GOT3 (cell line): ENCODE measurements around the gene ZDHHC9.

Source experiments
- DNase-seq: peaks from one replicate; lab custom pipeline; 2025; ENCODE audit warnings: mixed read lengths; lab: John Stamatoyannopoulos, UW

ZDHHC9 gene

DNA sequence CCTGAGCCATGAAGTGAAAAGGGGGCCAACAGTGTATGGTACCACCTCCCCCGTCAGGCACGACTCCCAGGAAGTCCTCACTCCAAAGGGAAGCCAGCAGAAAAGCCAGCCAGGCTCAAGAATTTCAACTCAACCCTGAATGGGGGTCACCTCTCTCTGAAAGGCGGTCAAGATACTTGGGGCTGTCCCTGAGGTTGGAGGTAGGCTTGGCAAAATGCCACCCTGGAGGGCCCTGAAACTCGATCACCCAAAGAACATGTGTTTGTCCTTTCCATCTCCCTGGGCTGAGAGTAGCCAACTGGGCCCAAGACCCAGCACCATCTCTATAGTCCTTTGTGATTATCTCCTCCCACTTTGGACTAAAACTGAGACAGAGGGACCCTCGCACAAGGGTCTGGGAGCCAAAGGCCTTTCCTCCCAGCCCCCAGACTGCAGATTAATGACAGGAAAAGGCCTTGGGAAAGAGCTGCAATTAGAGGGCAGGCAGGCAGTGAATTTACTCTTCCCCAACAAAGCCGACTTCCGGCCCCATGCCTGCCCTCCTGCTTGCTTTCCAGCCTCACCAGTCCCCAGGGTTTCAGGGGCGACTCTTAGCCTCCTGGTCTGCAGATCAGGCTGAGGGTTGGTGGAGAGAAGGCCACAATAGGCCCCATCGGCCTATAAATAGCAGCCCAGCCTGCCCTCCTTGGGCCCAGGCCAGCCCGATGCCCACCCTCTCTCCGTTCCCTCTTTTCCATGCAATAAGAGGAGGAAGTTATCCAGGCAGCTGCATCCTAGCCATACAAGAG is 58.3 kb downstream of the ZDHHC9 start:
- DNase-seq = no peak

- DNase-seq = no peak
Observed at GRCh38 chrX:129784371-129784770, 59.3 kb downstream of the ZDHHC9 start.

- no peak for DNase-seq
Observed at GRCh38 chrX:129783291-129783713, 60.4 kb downstream of the ZDHHC9 start.

DNA sequence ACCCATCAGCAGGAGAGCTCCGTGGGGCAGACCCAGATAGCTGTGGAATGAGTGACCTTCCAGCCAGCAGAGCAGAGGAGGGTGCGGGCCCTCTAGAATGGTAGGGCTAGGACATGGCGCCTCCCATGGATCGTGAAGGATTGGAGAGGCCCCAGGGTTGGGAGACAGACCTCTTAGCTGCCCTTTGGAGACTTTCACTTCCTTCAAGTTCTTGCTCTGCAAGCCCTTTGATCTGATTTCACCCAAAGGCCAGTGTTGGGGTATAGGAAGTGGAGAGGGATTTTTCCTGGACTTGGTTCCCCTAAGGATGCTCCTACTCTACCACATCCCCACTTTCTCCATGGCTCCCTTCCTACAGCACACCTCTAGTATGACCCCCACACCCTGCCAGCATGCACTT is 61.0 kb downstream of the ZDHHC9 start:
- no peak for DNase-seq

DNA sequence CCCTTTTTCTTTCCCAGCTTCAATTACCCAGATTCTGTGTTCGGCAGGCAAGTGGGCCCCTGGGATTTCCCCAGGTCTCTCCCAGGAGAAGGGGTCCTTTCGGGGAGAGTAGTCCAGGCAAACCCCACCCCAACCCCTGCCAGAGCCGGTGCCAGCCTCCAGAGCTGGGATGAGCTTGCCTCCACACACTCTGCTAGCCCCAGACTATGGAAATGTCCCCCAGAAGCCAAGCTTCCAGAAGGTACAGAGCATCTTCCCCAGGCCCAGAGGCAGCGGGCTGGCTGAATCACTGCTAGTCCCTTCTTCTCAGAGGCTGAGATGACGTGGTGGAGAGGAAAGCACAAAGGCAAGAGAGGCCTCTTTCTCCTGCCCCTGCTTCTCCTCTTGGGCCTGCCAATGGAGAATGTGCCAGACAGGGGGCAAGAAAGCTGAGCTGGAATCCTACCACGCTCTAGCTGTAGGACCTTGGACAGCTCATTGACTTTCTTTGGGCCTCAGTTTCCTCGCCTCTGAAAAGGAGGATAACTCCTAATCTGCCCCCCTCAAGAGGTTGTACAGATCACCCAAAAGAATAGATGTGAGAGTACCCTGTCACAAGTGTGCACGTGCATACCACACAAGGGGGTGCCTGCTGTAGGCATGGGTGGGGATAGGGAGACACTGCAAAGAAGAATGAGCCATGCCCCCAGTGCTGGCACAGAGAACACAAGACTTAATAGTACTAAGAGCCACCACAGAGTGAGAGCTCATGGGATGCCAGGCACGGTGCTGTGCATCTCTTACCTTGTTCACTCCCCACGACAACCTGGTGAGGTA is 61.8 kb downstream of the ZDHHC9 start:
- no peak for DNase-seq

GRCh38 chrX:129781134-129781672 is 62.5 kb downstream of the ZDHHC9 start:
- DNase-seq = no peak

- no peak for DNase-seq
Observed at GRCh38 chrX:129780441-129781105, 63.1 kb downstream of the ZDHHC9 start.

DNA sequence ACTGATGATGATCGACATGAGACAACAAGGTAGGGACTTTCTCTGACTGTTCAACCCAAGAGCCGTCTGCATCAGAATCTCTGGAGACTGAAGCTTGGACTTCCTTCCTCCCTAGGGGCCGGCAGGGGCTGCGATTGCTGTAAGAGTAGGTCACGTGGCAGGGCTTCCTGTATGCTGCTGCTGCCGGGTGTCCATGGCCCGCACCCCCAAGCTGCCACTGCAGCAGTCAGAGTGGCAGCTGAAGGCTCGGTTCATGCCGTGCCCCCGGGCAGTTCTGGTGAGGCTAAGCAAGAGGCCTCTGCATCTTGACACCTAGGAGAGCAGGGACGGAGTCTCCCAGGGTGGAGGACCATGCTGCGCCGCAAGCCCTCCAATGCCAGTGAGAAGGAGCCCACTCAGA is 63.9 kb downstream of the ZDHHC9 start, which contains the start of gene SASH3:
Gene SASH3 (plus strand): TSS at position 203 of the 400 bp plus-strand sequence. CDS start 149 bp downstream, at position 352.
- DNase-seq = no peak

GRCh38 chrX:129779086-129779672 is 64.5 kb downstream of the ZDHHC9 start:
- DNase-seq = no peak

DNA sequence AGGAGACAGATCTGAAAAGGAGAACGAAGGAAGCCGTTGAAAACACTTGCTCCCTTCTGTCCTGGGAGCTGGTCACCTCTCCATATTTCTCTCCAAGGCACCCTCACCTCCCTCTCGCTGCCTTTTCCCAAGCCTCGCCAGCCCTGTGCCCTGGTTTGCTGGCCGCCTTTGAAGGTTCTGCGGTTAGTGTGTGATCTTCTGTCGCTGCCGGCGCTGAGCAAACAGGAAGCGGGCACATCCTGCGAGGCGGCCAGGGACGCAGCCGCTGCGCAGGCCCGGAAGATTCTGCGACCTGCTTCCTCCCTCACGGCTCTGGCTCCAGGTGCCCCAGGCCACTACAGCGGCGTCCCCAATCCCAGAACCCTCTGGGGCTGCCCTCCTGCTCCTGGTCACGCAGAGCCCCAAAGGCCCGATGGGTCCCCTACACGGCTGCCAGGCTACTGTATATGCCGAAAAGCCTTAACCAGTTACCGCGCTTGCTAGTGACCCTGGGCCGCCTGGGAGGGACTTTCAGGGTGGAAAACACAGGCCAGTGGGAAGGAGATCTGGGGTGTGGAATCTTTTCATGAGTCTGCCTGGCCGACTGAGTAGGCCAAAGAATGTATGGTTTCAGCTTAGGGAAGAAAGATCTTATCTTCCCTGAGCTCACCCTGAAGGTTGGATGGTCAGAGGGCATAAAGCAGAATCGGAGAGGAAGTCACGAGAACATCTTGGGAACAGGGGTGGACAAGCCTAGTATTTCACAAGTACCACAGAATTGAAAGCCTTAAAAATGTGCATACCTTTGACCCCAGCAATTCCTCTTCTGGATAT is 66.3 kb downstream of the ZDHHC9 start:
- DNase-seq = peak; percentile 7

DNA sequence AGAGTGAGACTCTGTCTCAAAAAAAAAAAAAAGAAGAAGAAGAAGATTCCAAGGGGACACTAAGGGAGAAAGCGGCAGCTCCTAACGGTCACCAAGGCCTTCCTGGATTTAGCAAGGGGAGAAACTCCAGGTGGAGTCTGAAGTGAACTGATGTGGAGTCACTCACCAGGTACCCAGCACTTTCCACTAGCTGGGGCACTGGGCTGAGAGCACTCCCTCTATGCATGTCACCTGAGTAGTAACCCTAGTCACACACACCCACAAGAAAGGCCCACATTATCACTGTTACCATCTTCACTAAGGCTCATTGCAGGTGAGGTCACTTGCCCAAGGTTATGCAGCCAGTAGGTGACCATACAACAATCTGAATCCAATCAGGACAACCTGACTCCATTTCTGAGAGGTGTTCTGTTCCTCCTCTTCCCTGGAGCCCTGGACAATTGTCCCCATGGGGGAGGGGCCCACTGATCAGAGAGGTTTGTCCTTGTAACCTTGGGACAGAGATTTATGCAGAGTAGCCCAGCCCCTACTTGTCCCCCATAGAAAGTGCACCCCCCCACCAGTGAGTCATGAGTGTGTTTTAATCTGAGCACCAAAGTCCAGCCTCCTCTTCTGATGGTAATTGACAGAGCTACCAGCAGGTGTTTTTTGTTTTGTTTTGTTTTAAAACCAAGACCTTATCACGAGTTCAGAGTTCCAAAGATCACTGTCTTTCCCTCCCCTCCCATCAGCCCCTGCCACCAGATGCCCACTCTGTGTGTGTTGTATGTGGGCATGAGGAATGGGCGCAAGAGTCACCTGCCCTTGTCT is 69.8 kb downstream of the ZDHHC9 start:
- DNase-seq = no peak

- DNase-seq = no peak
Observed at GRCh38 chrX:129772796-129773431, 70.8 kb downstream of the ZDHHC9 start.

GRCh38 chrX:129771266-129771995 is 72.3 kb downstream of the ZDHHC9 start:
- DNase-seq = no peak

GRCh38 chrX:129769467-129770154 is 74.1 kb downstream of the ZDHHC9 start:
- DNase-seq = no peak

DNA sequence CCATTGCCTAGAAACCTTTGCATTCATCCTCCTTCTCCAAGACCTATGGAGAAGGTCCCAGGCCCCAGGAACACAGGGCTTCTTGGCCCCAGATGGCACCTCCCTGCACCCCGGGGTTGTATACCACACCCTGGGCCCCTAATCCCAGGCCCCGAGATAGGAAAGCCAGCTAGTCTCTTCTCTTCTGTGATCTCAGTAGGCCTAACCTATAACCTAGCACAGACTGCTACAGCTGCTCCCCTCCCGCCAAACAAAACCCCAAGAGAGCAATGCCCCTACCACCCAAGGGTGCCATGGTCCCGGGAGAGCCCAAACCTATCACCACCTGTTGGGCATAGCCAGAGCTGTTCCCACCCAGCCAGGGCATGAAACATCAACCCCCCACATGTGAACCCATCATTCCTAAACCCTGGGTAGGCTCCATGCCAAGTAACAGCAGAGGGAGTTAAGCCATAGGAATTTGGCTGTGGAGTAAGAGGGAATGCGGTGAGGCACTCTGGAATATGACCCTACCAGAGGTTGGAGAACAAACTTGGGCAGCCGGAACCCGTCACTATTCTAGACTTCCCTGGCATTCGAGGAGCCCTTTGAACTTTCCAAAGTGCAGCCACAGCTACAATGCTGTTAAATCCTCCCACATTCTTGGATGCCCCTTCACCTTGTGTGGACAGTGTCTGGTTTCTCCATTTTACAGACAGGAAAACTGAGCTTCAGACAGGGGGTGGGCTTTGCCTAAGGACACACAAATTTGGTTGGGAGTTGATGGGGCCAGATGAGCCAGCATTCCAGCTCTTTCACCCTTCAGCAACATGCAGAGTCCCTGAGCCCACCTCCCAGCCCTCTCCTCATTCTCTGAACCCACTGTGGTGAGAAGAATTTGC is 74.9 kb downstream of the ZDHHC9 start:
- no peak for DNase-seq

DNA sequence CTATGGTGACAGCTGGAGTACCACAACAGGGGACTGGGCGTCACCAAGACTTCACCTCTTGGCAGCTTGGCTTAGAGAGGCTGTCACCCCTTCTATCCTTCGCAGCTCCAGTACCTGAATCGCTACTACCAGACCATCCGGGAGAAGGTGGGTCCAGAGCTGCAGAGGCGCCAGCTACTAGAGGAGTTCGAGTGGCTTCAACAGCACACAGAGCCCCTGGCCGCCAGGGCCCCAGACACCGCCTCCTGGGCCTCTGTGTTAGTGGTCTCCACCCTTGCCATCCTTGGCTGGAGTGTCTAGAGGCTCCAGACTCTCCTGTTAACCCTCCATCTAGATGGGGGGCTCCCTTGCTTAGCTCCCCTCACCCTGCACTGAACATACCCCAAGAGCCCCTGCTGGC is 75.5 kb downstream of the ZDHHC9 start:
- no peak for DNase-seq

- DNase-seq = no peak
Observed at GRCh38 chrX:129763666-129764065, 80.0 kb downstream of the ZDHHC9 start.
